Raji (cell line): ENCODE results near the gene VPS33B.
A peak's percentile ranks its signal among the peaks of the same experiment; 100 is the strongest.

Experiments
- POLR2A ChIP-seq: IDR thresholded peaks from 2 replicates; pipeline ENCODE4 v1.6.1; 2011; ENCODE audit warnings: low read depth, low read length, control low read depth; ENCODE audit not compliant: insufficient read depth

VPS33B gene

GRCh38 chr15:90962021-90962420, 60.4 kb downstream of the VPS33B start:
- TF ChIP-seq POLR2A = no peak

DNA sequence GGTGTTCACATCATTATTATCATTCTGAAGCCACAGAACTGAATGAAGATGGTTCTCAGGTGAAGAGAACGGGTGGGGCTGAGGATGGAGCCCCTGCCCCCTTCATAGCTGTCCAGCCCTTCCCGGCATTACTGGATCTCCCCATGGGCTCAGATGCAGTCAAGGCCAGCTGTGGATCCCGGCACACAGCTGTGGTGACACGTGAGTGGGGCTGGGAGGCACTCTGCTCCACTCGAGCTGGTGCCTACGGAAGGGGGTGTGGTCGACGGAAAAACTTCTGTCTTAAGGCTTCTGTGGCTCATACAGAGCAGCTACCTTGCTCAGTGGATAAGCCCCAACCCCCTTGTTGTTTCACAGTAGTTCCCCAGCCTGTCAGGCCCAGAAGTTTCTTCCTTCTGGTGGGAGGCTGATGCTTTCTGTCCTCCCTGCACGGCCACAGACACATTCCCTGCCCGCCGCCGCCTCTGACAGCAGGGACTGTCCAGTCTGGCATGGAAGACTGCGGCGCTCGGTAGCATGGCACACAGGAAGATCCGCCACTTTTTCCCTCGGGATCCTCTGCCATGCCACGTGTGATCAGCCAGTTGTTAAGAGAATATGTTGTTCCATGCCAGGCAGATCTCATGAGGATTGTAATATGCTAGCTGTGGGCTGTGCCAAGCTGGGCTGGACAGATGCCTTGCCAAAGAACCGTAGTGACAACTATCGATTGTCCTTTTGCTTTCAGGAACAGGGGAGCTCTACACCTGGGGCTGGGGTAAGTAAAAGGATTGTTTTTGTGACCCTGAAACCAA, 61.9 kb downstream of the VPS33B start:
- no peak for TF ChIP-seq POLR2A

GRCh38 chr15:90959894-90960293, 62.5 kb downstream of the VPS33B start:
- TF ChIP-seq POLR2A = no peak

GRCh38 chr15:90959028-90959595, 63.3 kb downstream of the VPS33B start:
- no peak for TF ChIP-seq POLR2A

- no peak for TF ChIP-seq POLR2A
Measured at GRCh38 chr15:90957791-90958190, 64.6 kb downstream of the VPS33B start.

DNA sequence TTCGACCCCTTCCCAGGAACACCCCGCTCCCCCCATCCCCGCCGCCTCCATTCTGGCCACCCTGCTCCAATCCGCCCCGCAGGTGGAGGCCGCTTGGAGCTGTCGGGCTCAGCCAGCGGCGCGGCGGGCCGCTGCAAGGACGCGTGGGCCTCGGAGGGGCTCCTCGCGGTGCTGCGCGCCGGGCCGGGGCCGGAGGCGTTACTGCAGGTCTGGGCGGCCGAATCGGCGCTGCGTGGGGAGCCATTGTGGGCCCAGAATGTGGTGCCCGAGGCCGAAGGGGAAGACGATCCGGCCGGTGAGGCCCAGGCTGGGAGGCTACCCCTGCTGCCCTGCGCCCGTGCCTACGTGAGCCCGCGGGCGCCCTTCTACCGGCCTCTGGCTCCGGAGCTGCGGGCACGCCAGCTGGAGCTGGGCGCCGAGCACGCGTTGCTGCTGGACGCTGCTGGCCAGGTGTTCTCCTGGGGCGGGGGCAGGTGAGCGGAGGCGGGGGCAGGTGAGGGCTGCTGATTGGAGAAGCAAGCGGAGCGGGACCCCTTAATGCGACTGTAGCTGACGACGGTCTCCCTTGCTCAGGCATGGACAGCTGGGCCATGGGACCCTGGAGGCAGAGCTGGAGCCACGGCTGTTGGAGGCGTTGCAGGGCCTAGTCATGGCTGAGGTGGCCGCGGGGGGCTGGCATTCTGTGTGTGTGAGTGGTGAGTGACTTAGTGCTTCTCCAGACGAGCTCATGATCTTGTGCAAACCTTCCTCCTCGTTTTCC, 65.2 kb downstream of the VPS33B start:
- TF ChIP-seq POLR2A = no peak

DNA sequence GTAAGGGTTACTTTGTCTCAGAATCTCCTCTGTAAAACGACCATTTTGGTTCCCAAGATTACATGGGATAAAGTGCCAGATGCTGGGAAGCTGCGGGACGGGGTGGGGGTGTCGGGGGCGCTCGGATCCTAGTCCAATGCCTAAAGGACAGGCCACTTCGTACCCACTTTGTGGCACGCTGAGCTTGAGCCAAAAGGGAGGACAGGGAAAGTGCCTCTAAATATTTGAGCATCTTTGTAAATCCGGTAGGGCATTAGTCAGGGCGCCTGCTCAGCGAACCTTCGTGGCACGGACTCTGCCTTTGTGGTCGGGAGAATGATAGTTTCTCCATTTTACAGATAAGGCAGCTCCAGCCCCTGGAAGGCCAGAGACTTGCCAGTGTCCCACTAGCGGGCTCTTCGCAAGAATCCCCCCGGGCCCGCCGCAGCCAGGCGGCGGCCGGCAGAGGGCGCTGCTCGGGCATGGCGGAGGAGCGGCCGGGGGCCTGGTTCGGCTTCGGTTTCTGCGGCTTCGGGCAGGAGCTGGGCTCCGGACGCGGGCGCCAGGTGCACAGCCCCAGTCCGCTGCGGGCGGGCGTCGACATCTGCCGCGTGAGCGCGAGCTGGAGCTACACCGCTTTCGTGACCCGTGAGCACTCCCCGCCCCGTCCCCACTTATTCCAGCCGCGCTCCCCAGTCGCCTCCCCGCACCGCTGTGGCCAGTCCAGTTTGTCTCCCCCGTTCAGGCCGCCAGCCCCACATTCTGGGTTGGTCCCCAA, 65.9 kb downstream of the VPS33B start:
- TF ChIP-seq POLR2A = no peak

- TF ChIP-seq POLR2A = no peak
Measured at GRCh38 chr15:90955624-90956273, 66.6 kb downstream of the VPS33B start.

GRCh38 chr15:90954712-90955623, 67.4 kb downstream of the VPS33B start, which contains the start of gene RCCD1:
Gene RCCD1, plus strand, starts transcription at chr15:90954884. Its CDS starts 1,851 bp downstream, at chr15:90956735.
- peak; percentile 82 for TF ChIP-seq POLR2A

DNA sequence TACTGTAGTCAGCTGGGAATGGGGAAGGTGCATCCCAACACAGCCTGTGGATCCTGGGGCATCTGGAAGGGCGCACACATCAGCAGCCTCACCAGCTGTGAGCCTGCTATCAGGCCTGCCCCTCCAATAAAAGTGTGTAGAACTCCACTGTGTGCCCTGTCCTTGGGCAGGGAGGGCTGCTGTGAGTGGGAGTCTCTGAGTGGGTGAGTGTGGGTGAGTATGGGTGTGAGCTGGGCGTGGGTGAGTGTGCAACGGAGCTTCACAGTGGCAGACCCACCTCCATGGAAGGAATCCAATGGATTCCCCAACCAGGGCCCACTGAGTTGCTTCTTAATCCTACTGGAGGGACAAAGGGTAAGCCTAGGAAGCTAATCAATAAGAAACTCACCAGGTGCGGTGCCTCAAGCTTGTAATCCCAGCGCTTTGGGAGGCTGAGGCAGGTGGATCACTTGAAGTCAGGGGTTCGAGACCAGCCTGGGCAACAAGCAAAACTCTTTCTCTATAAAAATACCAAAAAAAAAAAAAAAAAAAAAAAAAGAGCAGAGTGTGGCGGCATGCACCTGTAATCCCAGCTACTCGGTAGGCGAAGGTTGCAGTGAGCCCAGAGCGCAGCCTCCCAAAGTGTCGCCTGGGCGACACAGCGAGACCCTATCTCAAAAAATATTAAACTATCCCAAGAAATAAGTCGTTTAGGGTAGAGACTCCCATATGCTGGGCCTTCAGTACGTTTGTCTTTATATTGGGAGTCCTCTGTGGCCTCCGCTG, 68.3 kb downstream of the VPS33B start:
- no peak for TF ChIP-seq POLR2A

DNA sequence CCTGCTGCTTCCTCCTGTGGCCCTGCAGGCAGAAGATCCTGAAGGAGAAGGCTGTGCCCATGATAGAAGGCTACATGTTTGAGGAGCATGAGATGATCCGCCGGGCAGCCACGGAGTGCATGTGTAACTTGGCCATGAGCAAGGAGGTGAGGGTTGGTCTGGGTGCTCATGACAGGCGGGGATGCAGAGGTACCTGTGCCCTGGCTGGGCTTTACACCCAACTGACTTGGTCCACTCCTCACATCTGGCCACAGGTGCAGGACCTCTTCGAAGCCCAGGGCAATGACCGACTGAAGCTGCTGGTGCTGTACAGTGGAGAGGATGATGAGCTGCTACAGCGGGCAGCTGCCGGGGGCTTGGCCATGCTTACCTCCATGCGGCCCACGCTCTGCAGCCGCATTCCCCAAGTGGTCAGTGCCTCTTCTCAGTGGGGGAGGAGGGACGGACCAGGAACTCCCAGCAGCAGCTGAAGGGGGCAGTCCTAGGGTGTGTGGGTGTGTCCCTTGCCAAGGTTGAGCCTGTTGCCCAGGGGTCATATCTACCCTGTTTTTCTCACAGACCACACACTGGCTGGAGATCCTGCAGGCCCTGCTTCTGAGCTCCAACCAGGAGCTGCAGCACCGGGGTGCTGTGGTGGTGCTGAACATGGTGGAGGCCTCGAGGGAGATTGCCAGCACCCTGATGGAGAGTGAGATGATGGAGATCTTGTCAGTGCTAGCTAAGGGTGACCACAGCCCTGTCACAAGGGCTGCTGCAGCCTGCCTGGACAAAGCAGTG, 69.3 kb downstream of the VPS33B start:
- TF ChIP-seq POLR2A = no peak

DNA sequence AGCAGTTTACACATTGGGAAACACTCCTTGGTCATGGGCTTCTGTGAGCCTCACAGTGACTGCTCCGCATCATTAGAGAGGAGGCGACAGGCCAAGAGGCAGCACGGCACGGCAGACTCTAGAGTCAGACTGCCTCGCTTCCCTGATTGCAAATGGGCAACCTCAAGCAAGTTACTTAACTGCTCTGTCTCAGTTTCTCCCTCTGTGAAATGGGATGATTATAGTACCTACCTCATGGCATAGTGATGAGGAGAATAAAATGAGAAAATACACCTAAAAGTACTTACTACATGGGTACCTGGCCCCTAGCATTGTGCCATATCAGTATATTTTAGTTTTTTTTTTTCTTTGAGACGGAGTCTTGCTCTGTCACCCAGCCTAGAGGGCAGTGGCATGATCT, 71.7 kb downstream of the VPS33B start:
- no peak for TF ChIP-seq POLR2A
